SU-DHL-6 (cell line): Measurements from ENCODE around the gene CDKAL1.

Experiments
- CTCF ChIP-seq: fragments of 200-600 bp; sonication (generic); IDR thresholded peaks from one replicate; pipeline ENCODE4 v1.5.1; 2017; ENCODE audit warnings: antibody characterized with exemption, mild to moderate bottlenecking, low read length, moderate library complexity; ENCODE audit not compliant: insufficient read depth, poor library complexity, severe bottlenecking
- EZH2phosphoT487 ChIP-seq: fragments of 200-600 bp; sonication (generic), shearing (Covaris generic); conservative IDR thresholded peaks from 2 replicates; pipeline ENCODE4 v1.6.1; 2018; ENCODE audit warnings: mild to moderate bottlenecking, antibody characterized with exemption, low read length, moderate library complexity, mixed read lengths

GRCh38 chr6:20669571-20670314 is 135.5 kb downstream of the CDKAL1 start:
- no peak for TF ChIP-seq CTCF
- TF ChIP-seq EZH2phosphoT487: no peak
